Gastroesophageal sphincter (tissue), 4 donors: Measurements from ENCODE around the gene PLPPR3. TPM values are rescaled to one million over a fixed set of nuclear protein-coding genes. Genes with fewer than 3 reads are reported as not detected.

Source experiments
- ATAC-seq: fragments of 150-250 bp; one replicate; pipeline ENCODE4 v1.9.1; 2016; ENCODE audit warnings: mild to moderate bottlenecking, moderate library complexity
- H3K27ac ChIP-seq, 4 donors: fragments of 200-600 bp; sonication (generic) in 3 of 4; 1 replicate in 3 of 4; 2 replicates in 1 of 4; pipeline ENCODE4 v1.5.1; 2016 to 2019
- H3K27me3 ChIP-seq: fragments of 200-600 bp; sonication (generic); one replicate; pipeline ENCODE4 v1.5.1; 2019
- H3K36me3 ChIP-seq, 2 donors: fragments of 200-600 bp; sonication (generic); one replicate each; pipeline ENCODE4 v1.5.1; 2019; ENCODE audit warnings: control low read depth in 1 of 2
- H3K4me1 ChIP-seq, 3 donors: fragments of 200-600 bp; sonication (generic); 1 replicate in 2 of 3; 2 replicates in 1 of 3; pipeline ENCODE4 v1.5.1; 2016 to 2019; ENCODE audit warnings: control low read depth in 2 of 3
- H3K4me3 ChIP-seq, 2 donors: fragments of 200-600 bp; sonication (generic); one replicate each; pipeline ENCODE4 v1.5.1; 2019; ENCODE audit warnings: mild to moderate bottlenecking in 1 of 2, moderate library complexity in 1 of 2
- H3K9me3 ChIP-seq, 3 donors: fragments of 200-600 bp; sonication (generic); one replicate each; pipeline ENCODE4 v1.5.1; 2017 to 2019; ENCODE audit warnings: control low read depth in 2 of 3
- EP300 ChIP-seq: sonication (generic); formaldehyde crosslinking; IDR thresholded peaks from one replicate; pipeline ENCODE4 v1.6.1; 2017; ENCODE audit warnings: antibody characterized with exemption, mild to moderate bottlenecking
- POLR2A ChIP-seq, 2 donors: fragments of 450-650 bp; IDR thresholded peaks; one replicate each; pipeline ENCODE4 v1.6.1; 2017; ENCODE audit warnings: antibody characterized with exemption in 2 of 2, mild to moderate bottlenecking in 2 of 2, moderate library complexity in 1 of 2
- POLR2AphosphoS5 ChIP-seq: sonication (generic); formaldehyde crosslinking; IDR thresholded peaks from one replicate; pipeline ENCODE4 v1.6.1; 2017; ENCODE audit warnings: antibody characterized with exemption
- WGBS, 2 donors: methylation state at CpG; one replicate each; pipeline ENCODE4 v1.1.5; 2018; ENCODE audit warnings: low coverage in 1 of 2; 5-methylcytosine and 5-hydroxymethylcytosine counted together
- total RNA-seq, 4 donors: library from RNA; depleted of rRNA; stranded (reverse); fragments of >200 nt; gene quantifications; one replicate each; pipeline ENCODE4 v1.1.0, GENCODE V29; 2016
- TF ChIP-seq, protein P1 (sequence below), 4 experiments: fragments of 200-600 bp in 2 of 4; fragments of 450-650 bp in 2 of 4; sonication (generic) in 1 of 4; IDR thresholded peaks; one replicate each; pipeline ENCODE4 v1.5.1; 2017 to 2019; ENCODE audit warnings: antibody characterized with exemption in 4 of 4, mild to moderate bottlenecking in 2 of 4, moderate library complexity in 2 of 4

The PLPPR3 gene
- total RNA-seq, 4 donors from 2014 or later = not detected

DNA sequence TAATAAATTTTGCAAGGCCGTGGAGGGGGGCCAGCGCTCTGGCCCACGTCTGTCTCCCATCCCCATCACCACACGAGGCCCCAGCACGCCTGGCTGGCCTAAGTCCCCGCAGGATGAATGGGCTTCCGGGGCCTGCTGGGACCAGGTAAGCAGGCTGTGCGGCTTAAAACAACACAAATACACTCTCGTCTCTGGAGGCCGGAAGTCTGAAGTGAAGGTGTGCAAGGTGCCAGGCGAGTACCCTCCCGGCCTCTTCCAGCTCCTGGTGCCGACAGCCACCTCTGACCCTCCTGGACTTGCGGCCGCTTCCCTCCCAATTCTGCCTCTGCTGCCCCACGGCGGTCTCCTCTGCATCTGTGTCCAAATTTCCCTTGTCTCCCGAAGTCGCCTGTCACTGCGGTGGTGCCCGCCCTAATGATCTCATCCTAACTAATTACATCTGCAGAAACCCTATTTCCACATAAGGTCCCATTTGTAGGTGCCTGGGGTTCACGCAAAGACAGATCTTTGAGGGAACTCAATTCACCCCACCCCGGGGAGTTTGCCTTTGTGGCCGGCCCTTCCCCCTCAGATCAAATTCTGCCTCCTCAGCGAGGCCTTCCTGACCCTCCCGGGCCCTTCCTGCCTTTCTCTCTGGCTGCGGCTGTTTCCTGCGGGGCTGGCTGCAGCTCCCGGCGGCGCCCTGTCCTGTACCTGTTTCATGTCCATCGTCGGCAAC, 32.6 kb downstream of the PLPPR3 start:
- H3K4me1 ChIP-seq = peaks cover 0 to 25% (median 4%) of the 10 kb centered on the region in 3 donors
- ATAC-seq = peak; percentile 31
- H3K27ac ChIP-seq = peak overlapping the region in 3 of 4 donors; percentile 46 to 69 (median 54)

DNA sequence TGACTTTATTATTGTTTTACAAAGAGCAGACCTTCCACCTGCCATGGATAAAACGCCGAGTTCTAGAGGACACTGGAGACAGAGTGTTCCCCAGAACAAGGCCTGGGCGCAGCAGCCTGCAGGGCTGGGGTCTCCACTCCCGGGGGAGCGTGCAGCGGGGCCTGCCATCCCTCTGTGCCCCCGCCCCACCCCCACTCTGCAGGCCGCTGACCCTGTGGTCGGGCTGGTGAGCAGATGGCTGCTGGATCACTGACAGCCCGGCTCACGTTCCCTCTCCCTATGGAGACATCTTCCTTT, 33.1 kb downstream of the PLPPR3 start:
- Histone ChIP-seq H3K36me3 (no peaks in the 10 kb centered on the region), H3K27me3 (no peaks in the 10 kb centered on the region), H3K27ac (peak overlapping the region in 3 of 4 donors; percentile 46 to 69 (median 54)), H3K4me3 (no peak overlapping the region), H3K9me3 (no peaks in the 10 kb centered on the region), H3K4me1 (peaks cover 0 to 25% (median 4%) of the 10 kb centered on the region in 3 donors)
- no CpG with 5 or more reads among the region's 11 CpGs for WGBS, 2 donors
- TF ChIP-seq POLR2A (IDR thresholded peaks at IDR 0.05) (no peak), POLR2AphosphoS5 (no peak), EP300 (no peak)
- TF ChIP-seq, protein P1, sequence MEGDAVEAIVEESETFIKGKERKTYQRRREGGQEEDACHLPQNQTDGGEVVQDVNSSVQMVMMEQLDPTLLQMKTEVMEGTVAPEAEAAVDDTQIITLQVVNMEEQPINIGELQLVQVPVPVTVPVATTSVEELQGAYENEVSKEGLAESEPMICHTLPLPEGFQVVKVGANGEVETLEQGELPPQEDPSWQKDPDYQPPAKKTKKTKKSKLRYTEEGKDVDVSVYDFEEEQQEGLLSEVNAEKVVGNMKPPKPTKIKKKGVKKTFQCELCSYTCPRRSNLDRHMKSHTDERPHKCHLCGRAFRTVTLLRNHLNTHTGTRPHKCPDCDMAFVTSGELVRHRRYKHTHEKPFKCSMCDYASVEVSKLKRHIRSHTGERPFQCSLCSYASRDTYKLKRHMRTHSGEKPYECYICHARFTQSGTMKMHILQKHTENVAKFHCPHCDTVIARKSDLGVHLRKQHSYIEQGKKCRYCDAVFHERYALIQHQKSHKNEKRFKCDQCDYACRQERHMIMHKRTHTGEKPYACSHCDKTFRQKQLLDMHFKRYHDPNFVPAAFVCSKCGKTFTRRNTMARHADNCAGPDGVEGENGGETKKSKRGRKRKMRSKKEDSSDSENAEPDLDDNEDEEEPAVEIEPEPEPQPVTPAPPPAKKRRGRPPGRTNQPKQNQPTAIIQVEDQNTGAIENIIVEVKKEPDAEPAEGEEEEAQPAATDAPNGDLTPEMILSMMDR (IDR thresholded peaks at IDR 0.05) = no peak
- no peak for ATAC-seq

More for the DNA sequence above, 32.6 kb downstream of the PLPPR3 start:
- H3K27me3 ChIP-seq = no peaks in the 10 kb centered on the region
- WGBS, 2 donors = 30 to 48% methylated on average over 2 to 16 of the region's 33 CpGs
- no peaks in the 10 kb centered on the region for H3K36me3 ChIP-seq
- no peak overlapping the region for H3K4me3 ChIP-seq
- TF ChIP-seq EP300 (no peak), POLR2A (IDR thresholded peaks at IDR 0.05) (no peak), POLR2AphosphoS5 (no peak)
- TF ChIP-seq, protein P1 (IDR thresholded peaks at IDR 0.05) = no peak
- no peaks in the 10 kb centered on the region for H3K9me3 ChIP-seq

DNA sequence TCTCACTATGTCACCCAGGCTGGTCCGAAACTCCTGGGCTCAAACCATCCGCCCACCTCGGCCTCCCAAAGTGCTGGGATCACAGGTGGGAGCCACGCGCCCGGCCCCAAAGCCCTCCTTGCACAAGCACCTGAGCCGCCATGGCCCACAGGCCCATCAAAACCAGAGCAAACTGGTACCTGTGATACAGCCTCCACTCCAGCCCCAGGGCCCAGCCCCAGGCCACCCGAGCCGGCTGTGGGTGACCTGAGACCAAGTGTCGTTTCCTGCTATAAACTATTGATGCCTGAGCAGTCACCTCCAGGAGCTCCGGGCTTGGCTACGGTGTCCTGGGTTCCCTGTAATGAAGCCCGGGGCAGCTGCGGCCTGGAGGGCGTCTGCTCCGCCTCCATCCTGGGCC, 34.2 kb downstream of the PLPPR3 start:
- H3K4me1 ChIP-seq = peaks cover 0 to 32% (median 5%) of the 10 kb centered on the region in 3 donors
- 80 to 100% methylated on average over 1 to 4 of the region's 16 CpGs for WGBS, 2 donors
- no peaks in the 10 kb centered on the region for H3K9me3 ChIP-seq
- TF ChIP-seq POLR2AphosphoS5 = no peak
- TF ChIP-seq POLR2A (IDR thresholded peaks at IDR 0.05) = no peak
- TF ChIP-seq, protein P1 (IDR thresholded peaks at IDR 0.05) = no peak
- no peak for TF ChIP-seq EP300
- ATAC-seq = no peak
- peaks cover 2% of the 10 kb centered on the region for H3K27me3 ChIP-seq
- no peak overlapping the region for H3K4me3 ChIP-seq
- peak overlapping the region in 2 of 4 donors; percentile 19 to 24 for H3K27ac ChIP-seq
- H3K36me3 ChIP-seq = no peaks in the 10 kb centered on the region

DNA sequence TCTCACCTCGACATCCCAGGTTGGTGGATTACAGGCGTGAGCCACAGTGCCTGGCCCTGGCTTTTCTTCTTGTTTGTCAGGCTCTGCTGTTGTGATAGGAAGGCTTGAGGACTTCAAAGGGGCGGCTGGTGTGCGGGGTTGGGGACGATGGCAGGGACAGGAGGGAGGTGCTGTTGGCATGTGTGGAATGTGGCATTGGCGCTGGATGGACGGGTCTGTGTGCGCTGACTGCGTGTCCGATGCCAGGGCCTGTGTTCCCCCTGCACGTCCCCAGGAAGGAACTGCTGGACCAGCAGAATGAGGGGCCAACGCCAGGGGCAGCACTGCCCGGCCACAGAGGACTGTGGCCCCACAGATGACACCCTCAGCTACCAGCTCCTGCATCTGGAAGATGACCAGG, 37.2 kb downstream of the PLPPR3 start:
- 100% methylated on average over 1 of the region's 13 CpGs; no CpG with 5 or more reads in 1 of the 2 donors for WGBS, 2 donors
- no peaks in the 10 kb centered on the region for H3K36me3 ChIP-seq
- H3K27ac ChIP-seq = no peak overlapping the region
- H3K9me3 ChIP-seq = no peaks in the 10 kb centered on the region
- TF ChIP-seq POLR2AphosphoS5 (no peak), POLR2A (IDR thresholded peaks at IDR 0.05) (no peak), EP300 (no peak)
- TF ChIP-seq, protein P1 (IDR thresholded peaks at IDR 0.05) = no peak
- ATAC-seq = no peak
- H3K4me1 ChIP-seq = peaks cover 0 to 28% (median 8%) of the 10 kb centered on the region in 3 donors
- no peak overlapping the region for H3K4me3 ChIP-seq
- H3K27me3 ChIP-seq = peaks cover 25% of the 10 kb centered on the region
